ENCODE results near the gene COASY.

The COASY gene

GRCh38 chr17:42579794-42580551 is 18.0 kb downstream of the COASY start:
- no peak for TF ChIP-seq ZFX (IDR thresholded peaks at IDR 0.05; ENCODE audit: borderline replicate concordance)
- TF ChIP-seq CTCF (IDR thresholded peaks at IDR 0.05) = no peak
- H3K27ac ChIP-seq = peak overlapping the region; percentile 89

DNA sequence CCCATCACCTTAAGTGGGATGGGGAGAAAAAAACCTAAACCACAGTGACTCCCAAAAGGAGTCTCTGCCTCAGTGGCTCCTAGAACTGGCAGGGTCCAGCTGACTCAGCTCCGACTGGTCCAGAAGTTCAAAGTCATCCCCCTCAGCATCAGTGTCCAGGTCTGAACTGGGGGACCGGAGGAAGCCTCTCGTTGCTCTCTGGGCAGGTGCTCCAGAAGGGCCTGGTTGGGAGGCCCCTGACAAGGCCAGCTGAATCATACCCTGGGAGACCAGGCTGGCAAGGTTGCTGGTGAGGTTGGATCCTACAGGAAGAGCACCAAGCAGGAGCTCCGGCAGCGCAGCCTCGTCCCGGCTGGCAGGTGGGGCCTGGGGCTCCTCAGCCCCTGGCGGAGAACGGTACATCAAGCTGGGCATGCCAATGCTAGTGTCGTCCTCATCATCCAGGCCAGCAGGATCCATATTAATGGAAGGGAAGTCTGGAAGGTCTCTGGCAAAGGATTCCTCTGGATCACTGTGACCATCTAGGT is 19.9 kb downstream of the COASY start:
- no peak overlapping the region for H3K27ac ChIP-seq
- no peak for TF ChIP-seq ZFX (IDR thresholded peaks at IDR 0.05; ENCODE audit: borderline replicate concordance)
- no peak for TF ChIP-seq CTCF (IDR thresholded peaks at IDR 0.05)

DNA sequence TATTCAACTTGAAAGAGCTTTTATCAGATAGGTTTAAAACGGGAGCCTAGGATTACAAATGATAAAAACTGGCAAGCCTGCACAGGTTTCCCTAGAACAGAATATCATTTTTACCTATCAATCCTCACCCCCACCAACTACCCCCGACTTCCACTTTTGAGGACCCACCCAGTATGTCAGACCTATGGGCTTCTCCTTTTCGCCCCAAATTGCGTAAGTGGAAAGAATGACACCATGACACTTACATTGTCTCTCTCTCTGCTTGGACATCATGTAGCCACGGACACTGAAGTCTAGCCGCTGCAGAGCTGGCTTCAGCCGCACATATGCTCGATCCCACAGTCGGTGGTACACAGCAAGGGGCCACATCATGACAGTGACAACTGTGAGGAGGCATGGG is 22.9 kb downstream of the COASY start:
- TF ChIP-seq CTCF (IDR thresholded peaks at IDR 0.05) = no peak
- no peak for TF ChIP-seq ZFX (IDR thresholded peaks at IDR 0.05; ENCODE audit: borderline replicate concordance)
- no peak overlapping the region for H3K27ac ChIP-seq

DNA sequence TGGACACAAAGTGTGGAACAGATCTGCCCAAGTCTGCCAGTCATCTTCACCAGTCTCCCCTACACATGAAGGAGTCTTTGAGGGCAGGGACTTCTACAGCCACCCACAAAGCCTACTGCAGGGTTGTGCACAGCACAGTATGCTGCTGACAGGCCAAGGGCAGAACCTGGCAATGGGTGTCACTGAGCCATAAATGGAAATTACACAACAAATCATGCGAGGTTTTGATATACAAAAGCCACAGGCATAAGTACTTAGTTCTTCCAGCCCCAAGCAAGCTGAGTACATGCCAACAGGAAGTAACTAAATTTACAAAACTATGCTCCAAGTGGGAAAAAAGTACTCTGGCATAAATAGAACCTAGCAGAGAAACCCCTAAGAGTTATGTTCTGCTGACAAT is 23.4 kb downstream of the COASY start:
- H3K27ac ChIP-seq = no peak overlapping the region
- TF ChIP-seq ZFX (IDR thresholded peaks at IDR 0.05; ENCODE audit: borderline replicate concordance) = no peak
- no peak for TF ChIP-seq CTCF (IDR thresholded peaks at IDR 0.05)

GRCh38 chr17:42586514-42587230 is 24.7 kb downstream of the COASY start:
- H3K27ac ChIP-seq = peak overlapping the region; percentile 64
- TF ChIP-seq CTCF (IDR thresholded peaks at IDR 0.05) (no peak), ZFX (IDR thresholded peaks at IDR 0.05; ENCODE audit: borderline replicate concordance) (no peak)

DNA sequence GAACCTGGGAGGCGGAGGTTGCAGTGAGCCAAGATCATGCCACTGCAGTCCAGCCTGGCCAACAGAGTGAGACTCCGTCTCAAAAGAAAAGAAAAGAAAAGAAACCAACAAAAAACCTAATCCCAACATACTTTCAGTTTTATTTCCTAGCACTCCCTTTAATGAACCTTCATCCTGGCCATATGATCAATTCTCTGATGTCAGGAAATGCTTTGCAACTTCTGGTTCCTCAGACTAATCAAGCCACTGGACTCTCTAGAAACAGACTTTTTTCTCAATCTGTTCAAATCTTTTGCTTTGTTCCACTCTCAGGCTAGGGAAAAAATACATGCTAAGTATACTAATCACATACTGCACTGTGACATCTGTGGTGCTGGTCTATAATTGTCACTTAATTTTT is 28.9 kb downstream of the COASY start:
- no peak overlapping the region for H3K27ac ChIP-seq

More for the DNA sequence above, 28.9 kb downstream of the COASY start:
- no peak for TF ChIP-seq CTCF (IDR thresholded peaks at IDR 0.05)
- no peak for TF ChIP-seq ZFX (IDR thresholded peaks at IDR 0.05; ENCODE audit: borderline replicate concordance)
